ENCODE data around the gene MID1. TPM values are rescaled to one million over a fixed set of nuclear protein-coding genes. Genes with fewer than 3 reads are reported as not detected.

MID1 gene
- total RNA-seq, 2 experiments from 2014 or later: 0.61 to 1.1 TPM

DNA sequence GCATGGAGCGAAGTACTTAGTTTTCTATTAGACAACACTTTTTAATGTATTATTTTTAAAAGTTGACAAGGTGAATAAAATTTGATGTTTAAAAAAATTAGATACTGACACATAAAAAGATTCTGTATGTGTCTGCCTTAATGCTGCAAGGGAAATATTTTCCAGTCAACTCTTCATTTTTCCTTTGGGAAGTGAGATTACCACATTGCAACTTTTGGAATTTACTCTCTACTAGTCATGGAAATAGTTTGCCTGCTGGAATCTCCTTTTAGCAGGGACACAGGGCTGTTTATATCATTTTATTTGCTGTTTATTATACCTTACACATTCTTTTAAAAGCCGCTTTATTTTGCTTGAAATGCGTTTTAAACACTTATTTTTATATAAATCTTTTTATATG, 135.1 kb downstream of the MID1 start:
- TF ChIP-seq, protein P1, sequence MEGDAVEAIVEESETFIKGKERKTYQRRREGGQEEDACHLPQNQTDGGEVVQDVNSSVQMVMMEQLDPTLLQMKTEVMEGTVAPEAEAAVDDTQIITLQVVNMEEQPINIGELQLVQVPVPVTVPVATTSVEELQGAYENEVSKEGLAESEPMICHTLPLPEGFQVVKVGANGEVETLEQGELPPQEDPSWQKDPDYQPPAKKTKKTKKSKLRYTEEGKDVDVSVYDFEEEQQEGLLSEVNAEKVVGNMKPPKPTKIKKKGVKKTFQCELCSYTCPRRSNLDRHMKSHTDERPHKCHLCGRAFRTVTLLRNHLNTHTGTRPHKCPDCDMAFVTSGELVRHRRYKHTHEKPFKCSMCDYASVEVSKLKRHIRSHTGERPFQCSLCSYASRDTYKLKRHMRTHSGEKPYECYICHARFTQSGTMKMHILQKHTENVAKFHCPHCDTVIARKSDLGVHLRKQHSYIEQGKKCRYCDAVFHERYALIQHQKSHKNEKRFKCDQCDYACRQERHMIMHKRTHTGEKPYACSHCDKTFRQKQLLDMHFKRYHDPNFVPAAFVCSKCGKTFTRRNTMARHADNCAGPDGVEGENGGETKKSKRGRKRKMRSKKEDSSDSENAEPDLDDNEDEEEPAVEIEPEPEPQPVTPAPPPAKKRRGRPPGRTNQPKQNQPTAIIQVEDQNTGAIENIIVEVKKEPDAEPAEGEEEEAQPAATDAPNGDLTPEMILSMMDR (IDR thresholded peaks at IDR 0.05): no peak
- CTCF ChIA-PET: no interaction called here
- intact Hi-C loops (cut with micrococcal nuclease): no loop called here

DNA sequence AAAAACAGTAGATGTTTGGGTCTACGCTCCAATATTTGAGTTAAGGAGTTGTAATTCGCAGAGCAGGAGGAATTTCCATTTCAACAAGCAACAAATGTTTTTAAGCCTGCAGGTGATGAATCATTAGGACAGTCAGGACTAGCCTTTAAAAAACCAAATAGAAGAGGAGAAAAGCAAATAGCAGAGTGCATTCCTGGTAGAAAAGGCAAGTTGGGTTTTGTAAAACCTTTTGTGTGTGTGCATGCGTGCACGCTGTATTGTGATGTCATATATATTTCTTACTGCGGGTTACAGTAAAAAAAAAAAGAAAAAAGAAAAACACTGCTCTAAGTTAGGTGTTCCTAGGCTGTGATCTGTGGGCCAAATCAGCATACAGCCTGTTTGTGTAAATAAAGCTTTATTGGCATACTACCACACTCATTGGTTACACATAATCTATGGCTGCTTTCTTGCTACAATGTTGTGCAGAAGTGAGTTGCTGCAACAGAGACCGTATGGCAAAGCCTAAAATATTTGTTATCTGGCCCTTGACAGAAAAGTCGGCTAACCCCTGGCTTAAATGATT, 135.6 kb downstream of the MID1 start:
- no peak overlapping the region for H3K27ac Mint-ChIP-seq
- no peaks in the 10 kb centered on the region for H3K9me3 Mint-ChIP-seq
- TF ChIP-seq, protein P1 (IDR thresholded peaks at IDR 0.05): no peak
- H3K4me1 Mint-ChIP-seq (ENCODE audit: low read depth): no peaks in the 10 kb centered on the region
- no peaks in the 10 kb centered on the region for H3K36me3 Mint-ChIP-seq (ENCODE audit: low read depth)
- intact Hi-C loops (cut with micrococcal nuclease): no loop called here
- CTCF ChIA-PET: no interaction called here
- no peak for ATAC-seq
- H3K4me3 Mint-ChIP-seq: no peak overlapping the region
- POLR2A ChIA-PET: no interaction called here
- H3K27me3 Mint-ChIP-seq: no peaks in the 10 kb centered on the region
- no peak for DNase-seq

More for the DNA sequence above, 135.1 kb downstream of the MID1 start:
- no peaks in the 10 kb centered on the region for H3K27me3 Mint-ChIP-seq
- DNase-seq (no peak), ATAC-seq (no peak)
- H3K4me1 Mint-ChIP-seq (ENCODE audit: low read depth): no peaks in the 10 kb centered on the region
- H3K27ac Mint-ChIP-seq: no peak overlapping the region
- H3K36me3 Mint-ChIP-seq (ENCODE audit: low read depth): no peaks in the 10 kb centered on the region
- POLR2A ChIA-PET: no interaction called here
- H3K4me3 Mint-ChIP-seq: no peak overlapping the region
- H3K9me3 Mint-ChIP-seq: no peaks in the 10 kb centered on the region

DNA sequence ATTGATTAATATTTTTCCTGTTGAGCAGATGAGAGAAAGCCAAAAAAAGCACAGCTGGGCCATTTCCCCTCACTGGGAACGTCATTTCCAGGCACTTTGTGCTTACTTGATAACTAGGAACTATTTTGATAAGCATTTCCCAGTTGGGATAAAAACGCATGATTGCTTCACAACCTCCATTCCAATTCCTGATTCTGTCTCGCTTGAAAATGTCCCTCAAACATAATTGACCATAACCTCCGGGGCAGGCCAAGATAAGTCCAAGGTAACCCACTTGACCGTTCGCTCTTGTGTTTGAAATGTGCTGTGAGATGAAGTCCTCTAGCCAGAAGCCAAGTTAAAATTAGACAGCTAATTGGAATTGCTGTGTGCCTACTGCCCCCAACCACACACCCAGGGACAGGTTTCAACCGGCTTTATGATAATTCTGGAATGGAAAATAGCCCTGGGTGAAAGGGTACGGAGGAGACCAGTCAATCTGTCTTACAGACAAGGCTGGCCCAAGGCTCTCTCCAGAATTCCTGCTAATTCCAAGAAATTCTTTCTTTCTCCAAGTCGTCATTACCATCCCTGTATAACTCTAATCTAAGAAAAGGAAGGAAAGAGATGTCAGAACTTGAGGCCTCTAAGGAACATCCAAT, 137.1 kb downstream of the MID1 start:
- H3K27me3 Mint-ChIP-seq: no peaks in the 10 kb centered on the region
- H3K4me3 Mint-ChIP-seq: no peak overlapping the region
- H3K9me3 Mint-ChIP-seq: no peaks in the 10 kb centered on the region
- TF ChIP-seq, protein P1 (IDR thresholded peaks at IDR 0.05): no peak
- ChIA-PET POLR2A (no interaction called here), CTCF (no interaction called here)
- H3K4me1 Mint-ChIP-seq (ENCODE audit: low read depth): no peaks in the 10 kb centered on the region
- intact Hi-C loops (cut with micrococcal nuclease): no loop called here
- DNase-seq (no peak), ATAC-seq (no peak)
- H3K36me3 Mint-ChIP-seq (ENCODE audit: low read depth): no peaks in the 10 kb centered on the region
- H3K27ac Mint-ChIP-seq: no peak overlapping the region

DNA sequence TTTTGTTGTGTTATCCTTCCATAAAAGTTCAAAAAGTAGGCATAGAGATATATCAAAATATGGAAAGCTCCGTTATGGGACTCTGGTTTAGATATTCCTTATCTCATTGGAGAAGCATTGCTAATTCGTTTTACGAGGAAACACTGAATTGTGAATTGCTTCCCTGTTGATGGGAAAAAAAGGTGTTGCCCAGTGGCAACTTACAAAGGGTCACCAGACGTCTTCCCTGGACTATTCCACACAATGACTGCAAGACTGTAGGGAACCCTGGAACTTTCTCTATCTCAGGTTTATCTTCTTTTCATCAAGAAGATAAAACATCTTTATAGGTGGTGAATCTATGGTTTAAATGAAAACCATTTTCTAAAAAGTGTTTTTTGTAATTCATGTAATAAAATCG, 137.7 kb downstream of the MID1 start:
- ChIA-PET POLR2A (no interaction called here), CTCF (no interaction called here)
- intact Hi-C loops (cut with micrococcal nuclease): no loop called here
- ATAC-seq: no peak
- Mint-ChIP-seq H3K9me3 (no peaks in the 10 kb centered on the region), H3K4me1 (ENCODE audit: low read depth) (no peaks in the 10 kb centered on the region), H3K4me3 (no peak overlapping the region), H3K27me3 (no peaks in the 10 kb centered on the region), H3K27ac (no peak overlapping the region), H3K36me3 (ENCODE audit: low read depth) (no peaks in the 10 kb centered on the region)
- TF ChIP-seq, protein P1 (IDR thresholded peaks at IDR 0.05): no peak
- no peak for DNase-seq

DNA sequence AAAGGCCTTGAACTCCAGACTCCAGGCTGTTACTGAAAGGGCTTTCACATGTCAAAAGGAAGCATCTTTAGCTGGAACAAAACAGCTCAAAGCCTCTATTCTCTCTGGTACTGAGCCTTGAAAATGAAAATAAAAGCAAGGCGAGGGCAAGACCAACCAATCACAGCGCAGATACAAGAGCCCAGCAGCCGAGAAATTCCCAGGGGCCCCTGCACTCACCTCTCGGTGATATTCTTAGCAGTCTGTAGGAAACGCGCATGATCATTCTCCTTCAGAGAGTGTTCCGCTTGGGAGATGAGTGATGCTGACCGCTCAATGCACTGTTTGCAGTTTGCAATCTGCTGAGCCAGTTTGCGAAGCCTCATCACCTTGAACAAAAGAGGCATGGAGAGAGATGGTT, 138.1 kb downstream of the MID1 start:
- Mint-ChIP-seq H3K27me3 (no peaks in the 10 kb centered on the region), H3K4me3 (no peak overlapping the region), H3K27ac (no peak overlapping the region), H3K9me3 (no peaks in the 10 kb centered on the region), H3K4me1 (ENCODE audit: low read depth) (no peaks in the 10 kb centered on the region), H3K36me3 (ENCODE audit: low read depth) (no peaks in the 10 kb centered on the region)
- no peak for ATAC-seq
- CTCF ChIA-PET: no interaction called here
- TF ChIP-seq, protein P1 (IDR thresholded peaks at IDR 0.05): no peak
- DNase-seq: no peak
- intact Hi-C loops (cut with micrococcal nuclease): no loop called here
- POLR2A ChIA-PET: no interaction called here

Data from activated CD8-positive, alpha-beta T cell treated with anti-CD3 and anti-CD28 coated beads for 36 hours (primary cell).